DOHH2 (cell line): ENCODE results near the gene ZNF391.
"Not testable (repeated sequence)": the region's sequence is repeated elsewhere in the genome, so short reads cannot be mapped to it uniquely, and the experiment has no call there.

ENCODE experiments used
- H3F3A ChIP-seq: fragments of 200-600 bp; sonication (generic), shearing (Covaris generic); 2 replicates; pipeline ENCODE4 v1.6.0; 2016; ENCODE audit warnings: antibody characterized with exemption, mild to moderate bottlenecking; ENCODE audit not compliant: control insufficient read depth, insufficient read depth
- H3K27ac ChIP-seq: fragments of 200-600 bp; sonication (generic); 2 replicates; pipeline ENCODE4 v1.5.1; 2014; ENCODE audit warnings: low read depth, mild to moderate bottlenecking, low read length, moderate library complexity
- H3K27me3 ChIP-seq: fragments of 200-600 bp; sonication (generic); 2 replicates; pipeline ENCODE4 v1.6.1; 2014; ENCODE audit warnings: mild to moderate bottlenecking, low read length, mixed read lengths; ENCODE audit not compliant: control insufficient read depth
- H3K36me3 ChIP-seq: fragments of 200-600 bp; sonication (generic); 2 replicates; pipeline ENCODE4 v1.6.1; 2014; ENCODE audit warnings: mild to moderate bottlenecking, low read length, moderate library complexity, mixed read lengths; ENCODE audit not compliant: control insufficient read depth
- H3K4me1 ChIP-seq: fragments of 200-600 bp; sonication (generic); 2 replicates; pipeline ENCODE4 v1.6.1; 2014; ENCODE audit warnings: mild to moderate bottlenecking, low read length, mixed read lengths; ENCODE audit not compliant: control insufficient read depth
- H3K4me2 ChIP-seq: fragments of 200-600 bp; sonication (generic); 2 replicates; pipeline ENCODE4 v1.6.0; 2014; ENCODE audit warnings: mild to moderate bottlenecking, low read length, moderate library complexity
- H3K4me3 ChIP-seq: fragments of 200-600 bp; sonication (generic); 2 replicates; pipeline ENCODE4 v1.5.1; 2014; ENCODE audit warnings: mild to moderate bottlenecking, low read length, mixed read lengths
- H3K79me2 ChIP-seq: fragments of 200-600 bp; sonication (generic); 2 replicates; pipeline ENCODE4 v1.6.1; 2014; ENCODE audit warnings: mild to moderate bottlenecking, low read length, mixed read lengths; ENCODE audit not compliant: control insufficient read depth
- H3K9me2 ChIP-seq: fragments of 200-600 bp; sonication (generic); replicated peaks from 2 replicates; pipeline ENCODE4 v1.6.1; 2014; ENCODE audit warnings: mild to moderate bottlenecking, low read length, mixed read lengths; ENCODE audit not compliant: control insufficient read depth
- H3K9me3 ChIP-seq: fragments of 200-600 bp; sonication (generic); 2 replicates; pipeline ENCODE4 v1.6.1; 2014; ENCODE audit warnings: antibody characterized with exemption, low read length, mixed read lengths; ENCODE audit not compliant: control insufficient read depth, insufficient read depth
- H4K20me1 ChIP-seq: fragments of 200-600 bp; sonication (generic); 2 replicates; pipeline ENCODE4 v1.6.0; 2014; ENCODE audit warnings: low read depth, mild to moderate bottlenecking, antibody characterized with exemption, low read length, moderate library complexity; ENCODE audit not compliant: control insufficient read depth, insufficient read depth
- CTCF ChIP-seq: fragments of 200-600 bp; sonication (generic); IDR thresholded peaks from one replicate; pipeline ENCODE4 v1.5.1; 2014; ENCODE audit warnings: antibody characterized with exemption, mild to moderate bottlenecking, low read depth, low read length; ENCODE audit not compliant: poor library complexity, severe bottlenecking
- EZH2phosphoT487 ChIP-seq: fragments of 200-600 bp; sonication (generic); IDR thresholded peaks from 2 replicates; pipeline ENCODE4 v1.6.1; 2017; ENCODE audit warnings: borderline replicate concordance, mild to moderate bottlenecking, antibody characterized with exemption, low read length, moderate library complexity, mixed read lengths

ZNF391 gene

GRCh38 chr6:27419363-27419762 lies 30.8 kb downstream of the ZNF391 start:
- H3K27ac ChIP-seq: no peak overlapping the region
- H3K36me3 ChIP-seq: no peaks in the 10 kb centered on the region
- no peaks in the 10 kb centered on the region for H4K20me1 ChIP-seq
- H3K9me2 ChIP-seq: no peaks in the 10 kb centered on the region
- peaks cover 8% of the 10 kb centered on the region; the same call in 1 of the 2 replicates for H3K9me3 ChIP-seq
- H3F3A ChIP-seq: no peaks in the 10 kb centered on the region
- no peaks in the 10 kb centered on the region for H3K27me3 ChIP-seq
- no peak overlapping the region for H3K4me2 ChIP-seq
- no peak overlapping the region for H3K4me3 ChIP-seq
- TF ChIP-seq CTCF: no peak
- no peak for TF ChIP-seq EZH2phosphoT487
- no peaks in the 10 kb centered on the region for H3K4me1 ChIP-seq
- no peaks in the 10 kb centered on the region for H3K79me2 ChIP-seq

DNA sequence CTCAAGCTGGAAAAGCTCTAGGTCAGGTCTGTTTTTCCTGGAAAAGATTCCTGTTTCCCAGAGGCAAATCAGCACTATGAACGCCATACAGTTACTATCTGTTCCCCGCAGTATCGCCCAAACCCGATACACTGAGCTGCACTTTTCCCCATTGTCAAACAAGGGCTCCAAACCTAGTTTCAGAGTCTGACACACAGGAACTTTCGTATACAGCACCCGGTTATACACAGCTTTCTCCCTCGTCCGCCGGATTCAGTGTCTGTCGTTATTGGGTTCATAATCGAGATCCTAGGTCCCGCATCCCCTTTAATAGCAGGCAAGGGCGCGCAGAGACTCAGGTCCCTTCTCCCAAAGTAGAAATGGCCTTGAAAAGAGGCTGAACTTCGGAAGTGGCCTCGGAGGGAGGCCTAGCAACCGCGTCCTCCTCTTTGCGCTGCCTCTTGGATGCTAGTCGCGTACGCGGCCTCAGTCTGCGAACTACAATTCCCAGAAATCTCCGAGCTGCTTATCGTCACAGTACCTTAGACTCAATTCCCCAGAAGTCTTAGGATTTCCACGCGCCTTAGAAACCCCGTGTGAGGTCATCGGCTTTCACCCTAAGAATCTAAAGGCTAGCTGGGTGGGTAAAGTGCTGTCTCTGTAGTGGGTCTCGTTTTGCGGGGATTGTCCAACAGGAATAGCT lies 34.2 kb downstream of the ZNF391 start:
- Histone ChIP-seq H3K9me2 (no peaks in the 10 kb centered on the region), H3K4me3 (no peak overlapping the region), H3K27me3 (no peaks in the 10 kb centered on the region), H4K20me1 (no peaks in the 10 kb centered on the region), H3F3A (no peaks in the 10 kb centered on the region), H3K4me1 (no peaks in the 10 kb centered on the region), H3K27ac (no peak overlapping the region), H3K36me3 (no peaks in the 10 kb centered on the region), H3K4me2 (no peak overlapping the region), H3K9me3 (peaks cover 5% of the 10 kb centered on the region; the same call in 1 of the 2 replicates), H3K79me2 (no peaks in the 10 kb centered on the region)
- TF ChIP-seq CTCF (no peak), EZH2phosphoT487 (no peak)

DNA sequence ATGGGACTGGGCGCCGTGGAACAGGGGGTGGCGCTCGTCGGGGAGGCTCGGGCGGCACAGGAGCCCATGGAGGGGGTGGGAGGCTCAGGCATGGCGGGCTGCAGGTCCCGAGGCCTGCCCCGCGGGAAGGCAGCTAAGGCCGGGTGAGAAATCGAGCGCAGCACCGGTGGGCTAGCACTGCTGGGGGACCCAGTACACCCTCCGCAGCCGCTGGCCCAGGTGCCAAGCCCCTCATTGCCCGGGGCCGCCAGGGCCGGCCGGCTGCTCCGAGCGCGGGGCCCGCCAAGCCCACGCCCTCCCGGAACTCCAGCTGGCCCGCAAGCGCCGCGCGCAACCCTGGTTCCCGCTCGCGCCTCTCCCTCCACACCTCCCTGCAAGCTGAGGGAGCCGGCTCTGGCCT lies 36.3 kb downstream of the ZNF391 start:
- not testable (repeated sequence) for H3K36me3 ChIP-seq, H3F3A ChIP-seq, H3K27me3 ChIP-seq, H3K9me3 ChIP-seq, H3K4me2 ChIP-seq, H3K4me3 ChIP-seq, H3K79me2 ChIP-seq, H3K9me2 ChIP-seq, H4K20me1 ChIP-seq, H3K27ac ChIP-seq, H3K4me1 ChIP-seq

DNA sequence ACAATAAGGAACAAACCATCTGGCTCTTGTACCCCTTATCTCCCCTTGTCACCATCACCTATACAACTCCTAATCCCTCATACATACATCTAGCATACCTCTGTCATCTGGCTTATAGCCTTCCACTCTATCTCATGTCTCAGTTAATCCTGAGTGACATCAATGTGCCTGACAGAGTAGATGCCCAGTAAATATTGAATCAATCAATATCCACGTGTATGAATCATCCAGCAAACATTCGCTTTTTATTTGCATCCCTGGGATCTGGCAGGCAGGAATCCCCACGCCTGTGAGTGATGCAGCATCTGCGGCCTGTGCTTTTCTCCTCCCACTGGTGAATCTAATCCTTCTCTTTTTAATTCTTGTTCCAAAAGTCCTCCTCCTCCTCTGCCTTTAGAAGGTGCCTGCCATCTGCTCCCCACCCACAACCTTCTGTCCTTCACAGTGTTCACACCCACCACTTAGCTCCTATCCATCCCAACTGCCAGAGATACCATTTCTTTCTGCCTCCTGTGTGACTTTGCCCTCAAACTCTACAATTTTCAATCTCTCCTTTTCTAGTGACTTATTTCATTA lies 37.6 kb downstream of the ZNF391 start:
- H3K27me3 ChIP-seq: no peaks in the 10 kb centered on the region
- H3K79me2 ChIP-seq: no peaks in the 10 kb centered on the region
- H3K27ac ChIP-seq: no peak overlapping the region
- H3F3A ChIP-seq: no peaks in the 10 kb centered on the region
- TF ChIP-seq EZH2phosphoT487 (no peak), CTCF (no peak)
- no peak overlapping the region for H3K4me2 ChIP-seq
- H4K20me1 ChIP-seq: no peaks in the 10 kb centered on the region
- no peak overlapping the region for H3K4me3 ChIP-seq
- H3K9me2 ChIP-seq: no peaks in the 10 kb centered on the region
- H3K4me1 ChIP-seq: no peaks in the 10 kb centered on the region
- H3K36me3 ChIP-seq: no peaks in the 10 kb centered on the region
- H3K9me3 ChIP-seq: peaks cover 5% of the 10 kb centered on the region; the same call in 1 of the 2 replicates
